IMR-90 (cell line): ENCODE data around the gene SLC16A9. TPM values are rescaled to one million over a fixed set of nuclear protein-coding genes. Genes with fewer than 3 reads are reported as not detected.

Experiments
- ATAC-seq: fragments of 200-7000 bp; cut with Tn5 transposase; 2 replicates; pipeline ENCODE4 v1.9.1; 2020; ENCODE audit warnings: low read depth, mild to moderate bottlenecking, moderate library complexity
- BruUV-seq: library from RNA; stranded (reverse); fragments of 400-500 nt; replicated peaks from 2 replicates; lab custom pipeline; 2021; lab: Mats Ljungman, UMichigan
- CTCF ChIA-PET: fragments of 300-600 bp; formaldehyde crosslinking; extraction: SDS; loops from one replicate; lab custom pipeline; 2021; ENCODE audit warnings: antibody characterized with exemption; lab: Yijun Ruan, JAX
- POLR2A ChIA-PET: fragments of 300-600 bp; sonication (Branson Sonifier 250); formaldehyde crosslinking; loops from one replicate; lab custom pipeline; 2022; ENCODE audit warnings: antibody characterized with exemption; ENCODE audit not compliant: unreplicated experiment; lab: Charles Lee
- DNase-seq: peaks from one replicate; pipeline ENCODE4 v3.0.0; 2013
- H2AFZ ChIP-seq: replicated peaks from 2 replicates; pipeline ENCODE3; 2013; ENCODE audit warnings: low read length, mild to moderate bottlenecking; ENCODE audit not compliant: poor library complexity
- H2AK5ac ChIP-seq: 2 replicates; pipeline ENCODE4 v1.6.1; 2013; ENCODE audit warnings: low read depth, low read length, inconsistent platforms
- H2AK9ac ChIP-seq: replicated peaks from 2 replicates; pipeline ENCODE3; 2013; ENCODE audit warnings: mild to moderate bottlenecking, low read depth, low read length, moderate library complexity; ENCODE audit not compliant: poor library complexity
- H2BK120ac ChIP-seq: 2 replicates; pipeline ENCODE4 v1.6.1; 2013; ENCODE audit warnings: low read depth, low read length, inconsistent platforms
- H2BK15ac ChIP-seq: 3 replicates; pipeline ENCODE4 v1.6.1; 2013; ENCODE audit warnings: low read depth, low read length, inconsistent platforms
- H2BK20ac ChIP-seq: 2 replicates; pipeline ENCODE4 v1.6.1; 2013; ENCODE audit warnings: low read depth, mild to moderate bottlenecking, inconsistent platforms, low read length, moderate library complexity
- H2BK5ac ChIP-seq: 2 replicates; pipeline ENCODE4 v1.6.1; 2013; ENCODE audit warnings: mild to moderate bottlenecking, low read depth, low read length, inconsistent platforms; ENCODE audit not compliant: poor library complexity, severe bottlenecking
- H3K14ac ChIP-seq: replicated peaks from 2 replicates; pipeline ENCODE4 v1.6.1; 2013; ENCODE audit warnings: low read depth, low read length, inconsistent platforms
- H3K18ac ChIP-seq: 2 replicates; pipeline ENCODE4 v1.6.1; 2013; ENCODE audit warnings: low read depth, low read length, control low read depth
- H3K23ac ChIP-seq: 2 replicates; pipeline ENCODE4 v1.6.1; 2013; ENCODE audit warnings: low read depth, low read length, inconsistent platforms
- H3K27ac ChIP-seq: 2 replicates; pipeline ENCODE4 v1.5.1; 2013; ENCODE audit warnings: mild to moderate bottlenecking, control low read depth, low read length; ENCODE audit not compliant: insufficient read depth
- H3K27me3 ChIP-seq: 2 replicates; pipeline ENCODE4 v1.6.1; 2013; ENCODE audit warnings: low read length; ENCODE audit not compliant: control insufficient read depth, insufficient read depth
- H3K36me3 ChIP-seq: 2 replicates; pipeline ENCODE4 v1.6.1; 2013; ENCODE audit warnings: low read length, mixed read lengths; ENCODE audit not compliant: control insufficient read depth, insufficient read depth
- H3K4ac ChIP-seq: 2 replicates; pipeline ENCODE4 v1.6.1; 2013; ENCODE audit warnings: low read depth, low read length, inconsistent platforms
- H3K4me1 ChIP-seq: 2 replicates; pipeline ENCODE4 v1.6.1; 2013; ENCODE audit warnings: low read length, mixed read lengths; ENCODE audit not compliant: control insufficient read depth, insufficient read depth
- H3K4me2 ChIP-seq: 2 replicates; pipeline ENCODE4 v1.6.1; 2013; ENCODE audit warnings: low read depth, mild to moderate bottlenecking, control low read depth, low read length, moderate library complexity
- H3K4me3 ChIP-seq: 2 replicates; pipeline ENCODE4 v1.5.1; 2013; ENCODE audit warnings: low read depth, mild to moderate bottlenecking, control low read depth, low read length, moderate library complexity; ENCODE audit not compliant: insufficient read depth
- H3K56ac ChIP-seq: 2 replicates; pipeline ENCODE4 v1.6.1; 2013; ENCODE audit warnings: low read length, inconsistent platforms; ENCODE audit not compliant: insufficient read depth; ENCODE audit errors: extremely low read depth
- H3K79me1 ChIP-seq, 2 experiments: 2 replicates each; pipeline ENCODE4 v1.6.1; 2013; ENCODE audit warnings: low read length in 2 of 2, inconsistent platforms in 1 of 2, low read depth in 1 of 2
- H3K9ac ChIP-seq: 2 replicates; pipeline ENCODE4 v1.6.1; 2013; ENCODE audit warnings: low read depth, low read length, control low read depth
- H3K9me1 ChIP-seq: 2 replicates; pipeline ENCODE4 v1.6.1; 2013; ENCODE audit warnings: low read length, inconsistent platforms; ENCODE audit not compliant: insufficient read depth
- H3K9me3 ChIP-seq: 2 replicates; pipeline ENCODE4 v1.6.1; 2013; ENCODE audit warnings: low read length; ENCODE audit not compliant: control insufficient read depth, insufficient read depth
- H4K20me1 ChIP-seq: 2 replicates; pipeline ENCODE4 v1.6.1; 2013; ENCODE audit warnings: low read length, inconsistent platforms; ENCODE audit not compliant: insufficient read depth
- H4K5ac ChIP-seq: 2 replicates; pipeline ENCODE4 v1.6.1; 2013; ENCODE audit warnings: mild to moderate bottlenecking, low read depth, low read length, control low read depth
- H4K8ac ChIP-seq, 2 experiments: 2 replicates each; pipeline ENCODE4 v1.6.1; 2013; ENCODE audit warnings: low read depth in 2 of 2, low read length in 2 of 2, control low read depth in 1 of 2, inconsistent platforms in 1 of 2
- H4K91ac ChIP-seq: 2 replicates; pipeline ENCODE4 v1.6.1; 2013; ENCODE audit warnings: low read depth, low read length, inconsistent platforms; ENCODE audit not compliant: insufficient read depth
- BHLHE40 ChIP-seq: fragments of 150-350 bp; IDR thresholded peaks from 2 replicates; pipeline ENCODE4 v1.6.1; 2016; ENCODE audit warnings: mild to moderate bottlenecking, low read depth, low read length
- CEBPB ChIP-seq: IDR thresholded peaks from 2 replicates; pipeline ENCODE4 v1.6.1; 2012; ENCODE audit warnings: low read depth, low read length, improper control_type of control experiment
- CHD1 ChIP-seq: IDR thresholded peaks from 2 replicates; pipeline ENCODE4 v1.6.1; 2012; ENCODE audit warnings: low read depth, low read length, improper control_type of control experiment
- CTCF ChIP-seq: conservative IDR thresholded peaks from 2 replicates; pipeline ENCODE4 v1.5.1; 2012; ENCODE audit warnings: mild to moderate bottlenecking, low read depth, low read length, improper control_type of control experiment
- ELK1 ChIP-seq: fragments of 150-350 bp; IDR thresholded peaks from 2 replicates; pipeline ENCODE4 v1.6.1; 2016; ENCODE audit warnings: low read depth, mild to moderate bottlenecking, low read length, moderate library complexity, borderline replicate concordance
- FOS ChIP-seq: fragments of 150-350 bp; IDR thresholded peaks from 2 replicates; pipeline ENCODE4 v1.6.1; 2016; ENCODE audit warnings: low read depth, low read length
- MAFK ChIP-seq: IDR thresholded peaks from 2 replicates; pipeline ENCODE4 v1.6.1; 2012; ENCODE audit warnings: low read depth, low read length, improper control_type of control experiment
- MAZ ChIP-seq: IDR thresholded peaks from 2 replicates; pipeline ENCODE4 v1.6.1; 2012; ENCODE audit warnings: low read depth, mild to moderate bottlenecking, low read length, improper control_type of control experiment, moderate library complexity, borderline replicate concordance
- MXI1 ChIP-seq: IDR thresholded peaks from 2 replicates; pipeline ENCODE4 v1.6.1; 2012; ENCODE audit warnings: low read depth, mild to moderate bottlenecking, low read length, moderate library complexity, borderline replicate concordance
- NFE2L2 ChIP-seq: fragments of 150-350 bp; IDR thresholded peaks from 2 replicates; pipeline ENCODE4 v1.6.1; 2016; ENCODE audit warnings: low read depth, mild to moderate bottlenecking, low read length
- POLR2A ChIP-seq: IDR thresholded peaks from 2 replicates; pipeline ENCODE4 v1.6.1; 2012; ENCODE audit warnings: mild to moderate bottlenecking, low read depth, low read length
- RAD21 ChIP-seq: IDR thresholded peaks from 2 replicates; pipeline ENCODE4 v1.6.1; 2012; ENCODE audit warnings: low read length, improper control_type of control experiment
- RFX5 ChIP-seq: IDR thresholded peaks from 2 replicates; pipeline ENCODE4 v1.8.0; 2012; ENCODE audit warnings: low read depth, mild to moderate bottlenecking, low read length, moderate library complexity
- SMC3 ChIP-seq: fragments of 150-350 bp; IDR thresholded peaks from 2 replicates; pipeline ENCODE4 v1.6.1; 2016; ENCODE audit warnings: low read depth, mild to moderate bottlenecking, antibody characterized with exemption, low read length, moderate library complexity
- USF2 ChIP-seq: fragments of 150-350 bp; IDR thresholded peaks from 2 replicates; pipeline ENCODE4 v1.6.1; 2017; ENCODE audit warnings: mild to moderate bottlenecking, antibody characterized with exemption, low read length, low read depth
- WGBS, 2 experiments: methylation state at CpG; one replicate each; pipeline versions ENCODE4 v1.1.5 to v1.1.7; 2013; ENCODE audit warnings: missing lambda C conversion rate in 2 of 2; ENCODE audit not compliant: insufficient read length in 1 of 2; ENCODE audit errors: extremely low coverage in 2 of 2; 5-methylcytosine and 5-hydroxymethylcytosine counted together
- dilution Hi-C: fragments of 300-500 bp; cut with HindIII; formaldehyde crosslinking; loops from one replicate; pipeline ENCODE4 v1.14.3; 2018; ENCODE audit warnings: low sequenced_read_pairs; ENCODE audit not compliant: unreplicated experiment
- in situ Hi-C: fragments of 300-500 bp; cut with MboI; formaldehyde crosslinking; loops from 3 replicates; pipeline ENCODE4 v1.14.3; 2019; ENCODE audit warnings: low sequenced_read_pairs, inconsistent platforms, mixed read lengths
- intact Hi-C: fragments of 100-400 bp; cut with micrococcal nuclease; formaldehyde crosslinking; loops from 2 replicates; pipeline ENCODE4 v1.10.0; 2022
- polyA plus RNA-seq, 3 experiments: library from polyadenylated mRNA; depleted of rRNA; stranded (reverse); fragments of >200 nt; gene quantifications; 2 replicates each; pipeline ENCODE4 v1.2.3, GENCODE V29; 2012; ENCODE audit warnings: low replicate concordance in 1 of 3
- total RNA-seq: library from RNA; depleted of rRNA; stranded (reverse); fragments of >200 nt; gene quantifications from 2 replicates; pipeline ENCODE4 v1.2.3, GENCODE V29; 2012

Gene SLC16A9
- total and polyA plus RNA-seq, 2 of the 4 experiments (the other 2 are of a cell fraction) = 0.18 to 0.26 TPM

- TF ChIP-seq CHD1 (no peak), MAZ (no peak), SMC3 (no peak), BHLHE40 (no peak), USF2 (no peak), CEBPB (no peak), RFX5 (no peak), CTCF (no peak), NFE2L2 (no peak), MXI1 (no peak), RAD21 (no peak), POLR2A (no peak), ELK1 (no peak), MAFK (no peak), FOS (no peak)
- Histone ChIP-seq H2AFZ (no peak overlapping the region), H3K9me3 (no peaks in the 10 kb centered on the region), H3K18ac (no peak overlapping the region), H3K9ac (no peak overlapping the region), H3K9me1 (no peaks in the 10 kb centered on the region), H3K4me1 (no peaks in the 10 kb centered on the region), H3K27ac (no peak overlapping the region), H4K5ac (no peak overlapping the region), H3K79me1 (no peaks in the 10 kb centered on the region), H2BK20ac (no peak overlapping the region), H3K4me3 (no peak overlapping the region), H2AK5ac (no peak overlapping the region), H3K4me2 (no peak overlapping the region), H3K4ac (no peak overlapping the region), H2BK5ac (no peak overlapping the region), H2AK9ac (no peak overlapping the region), H3K56ac (no peak overlapping the region), H4K8ac (no peak overlapping the region), H3K27me3 (no peaks in the 10 kb centered on the region; the same call in 1 of the 2 replicates), H2BK15ac (no peak overlapping the region), H3K36me3 (no peaks in the 10 kb centered on the region), H3K23ac (no peak overlapping the region), H2BK120ac (no peak overlapping the region), H3K14ac (no peak overlapping the region), H4K91ac (no peak overlapping the region), H4K20me1 (no peaks in the 10 kb centered on the region)
- WGBS, 2 experiments = no CpG with 5 or more reads among the region's 1 CpG
- in situ Hi-C loops (no loop called here), intact Hi-C loops (no loop called here), dilution Hi-C loops (no loop called here)
- POLR2A ChIA-PET = no interaction called here
- CTCF ChIA-PET = no interaction called here
- ATAC-seq (no peak), DNase-seq (no peak)
- BruUV-seq = no TSS peak
Observed at GRCh38 chr10:59698326-59698725, 11.3 kb downstream of the SLC16A9 start.
